BJ (cell line): Measurements from ENCODE around the gene GUCA1C. TPM values are rescaled to one million over a fixed set of nuclear protein-coding genes. Genes with fewer than 3 reads are reported as not detected.

Source experiments
- CTCF ChIA-PET: fragments of 350-600 bp; formaldehyde crosslinking; extraction: SDS; loops from one replicate; lab custom pipeline; 2021; ENCODE audit warnings: antibody characterized with exemption, inconsistent platforms; lab: Yijun Ruan, JAX
- POLR2A ChIA-PET: fragments of 300-600 bp; sonication (Branson Sonifier 250); formaldehyde crosslinking; extraction: SDS; loops from one replicate; lab custom pipeline; 2021; ENCODE audit warnings: antibody characterized with exemption; lab: Charles Lee
- DNase-seq: peaks from one replicate; pipeline ENCODE4 v3.0.0-alpha.2; 2011; ENCODE audit warnings: low read depth
- H3K27me3 ChIP-seq: 2 replicates; pipeline ENCODE4 v1.6.0; 2011; ENCODE audit warnings: low read length; ENCODE audit not compliant: control insufficient read depth, insufficient read depth
- H3K36me3 ChIP-seq: 2 replicates; pipeline ENCODE4 v1.5.1; 2011; ENCODE audit warnings: low read length; ENCODE audit not compliant: control insufficient read depth, insufficient read depth
- H3K4me3 ChIP-seq: 2 replicates; pipeline ENCODE4 v1.5.1; 2011; ENCODE audit warnings: low read depth, mild to moderate bottlenecking, control low read depth, low read length
- polyA minus RNA-seq: library from RNA; depleted of rRNA, polyadenylated mRNA; stranded (reverse); fragments of >200 nt; gene quantifications from 2 replicates; pipeline ENCODE4 v1.2.3, GENCODE V29; 2011; rRNA and poly(A)+ RNA removed
- polyA plus RNA-seq: library from polyadenylated mRNA; depleted of rRNA; stranded (reverse); fragments of >200 nt; gene quantifications from 2 replicates; pipeline ENCODE4 v1.2.3, GENCODE V29; 2011; rRNA removed
- TF ChIP-seq, protein P1 (sequence below): IDR thresholded peaks from 2 replicates; pipeline ENCODE4 v1.5.1; 2011; ENCODE audit warnings: low read depth, mild to moderate bottlenecking, control low read depth, inconsistent platforms, low read length, moderate library complexity; ENCODE audit not compliant: insufficient read depth

GUCA1C gene, protein sequence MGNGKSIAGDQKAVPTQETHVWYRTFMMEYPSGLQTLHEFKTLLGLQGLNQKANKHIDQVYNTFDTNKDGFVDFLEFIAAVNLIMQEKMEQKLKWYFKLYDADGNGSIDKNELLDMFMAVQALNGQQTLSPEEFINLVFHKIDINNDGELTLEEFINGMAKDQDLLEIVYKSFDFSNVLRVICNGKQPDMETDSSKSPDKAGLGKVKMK
- polyA plus RNA-seq (not detected in 2 replicates), polyA minus RNA-seq (not detected in 2 replicates)

- Histone ChIP-seq H3K36me3 (no peaks in the 10 kb centered on the region), H3K27me3 (no peaks in the 10 kb centered on the region), H3K4me3 (no peak within 1 kb of the TSS)
- POLR2A ChIA-PET, result no interaction called here
- CTCF ChIA-PET, result no interaction called here
- DNase-seq, result no peak
- TF ChIP-seq, protein P1, sequence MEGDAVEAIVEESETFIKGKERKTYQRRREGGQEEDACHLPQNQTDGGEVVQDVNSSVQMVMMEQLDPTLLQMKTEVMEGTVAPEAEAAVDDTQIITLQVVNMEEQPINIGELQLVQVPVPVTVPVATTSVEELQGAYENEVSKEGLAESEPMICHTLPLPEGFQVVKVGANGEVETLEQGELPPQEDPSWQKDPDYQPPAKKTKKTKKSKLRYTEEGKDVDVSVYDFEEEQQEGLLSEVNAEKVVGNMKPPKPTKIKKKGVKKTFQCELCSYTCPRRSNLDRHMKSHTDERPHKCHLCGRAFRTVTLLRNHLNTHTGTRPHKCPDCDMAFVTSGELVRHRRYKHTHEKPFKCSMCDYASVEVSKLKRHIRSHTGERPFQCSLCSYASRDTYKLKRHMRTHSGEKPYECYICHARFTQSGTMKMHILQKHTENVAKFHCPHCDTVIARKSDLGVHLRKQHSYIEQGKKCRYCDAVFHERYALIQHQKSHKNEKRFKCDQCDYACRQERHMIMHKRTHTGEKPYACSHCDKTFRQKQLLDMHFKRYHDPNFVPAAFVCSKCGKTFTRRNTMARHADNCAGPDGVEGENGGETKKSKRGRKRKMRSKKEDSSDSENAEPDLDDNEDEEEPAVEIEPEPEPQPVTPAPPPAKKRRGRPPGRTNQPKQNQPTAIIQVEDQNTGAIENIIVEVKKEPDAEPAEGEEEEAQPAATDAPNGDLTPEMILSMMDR, result no peak
Observed at GRCh38 chr3:108953700-108954099, at the start of gene GUCA1C. TSS of gene GUCA1C (minus strand) at chr3:108953879. CDS start at chr3:108953762, 117 bp downstream.

DNA sequence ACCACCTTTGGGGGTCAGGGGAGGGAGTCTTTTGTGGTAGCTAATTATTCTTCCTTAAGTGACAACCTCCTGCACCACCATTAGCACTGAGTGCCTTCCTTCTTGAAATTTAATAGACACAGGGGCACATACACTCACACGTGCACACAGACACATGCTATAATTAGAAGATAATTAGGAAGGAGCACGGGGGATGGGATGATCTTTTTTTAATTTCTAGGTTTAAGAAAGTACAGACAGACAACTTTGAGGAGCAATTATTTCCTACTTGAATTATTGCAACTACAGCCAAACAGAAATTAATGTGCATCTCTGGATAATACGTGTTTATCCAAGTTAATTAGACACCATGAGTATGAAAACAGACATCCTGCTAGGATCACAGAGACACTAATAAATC, 44.8 kb upstream of the GUCA1C start:
- TF ChIP-seq, protein P1, result no peak
- ChIA-PET POLR2A (no interaction called here), CTCF (no interaction called here)
- DNase-seq, result no peak
- no peaks in the 10 kb centered on the region for H3K36me3 ChIP-seq
- no peak overlapping the region for H3K4me3 ChIP-seq
- H3K27me3 ChIP-seq, result no peaks in the 10 kb centered on the region

DNA sequence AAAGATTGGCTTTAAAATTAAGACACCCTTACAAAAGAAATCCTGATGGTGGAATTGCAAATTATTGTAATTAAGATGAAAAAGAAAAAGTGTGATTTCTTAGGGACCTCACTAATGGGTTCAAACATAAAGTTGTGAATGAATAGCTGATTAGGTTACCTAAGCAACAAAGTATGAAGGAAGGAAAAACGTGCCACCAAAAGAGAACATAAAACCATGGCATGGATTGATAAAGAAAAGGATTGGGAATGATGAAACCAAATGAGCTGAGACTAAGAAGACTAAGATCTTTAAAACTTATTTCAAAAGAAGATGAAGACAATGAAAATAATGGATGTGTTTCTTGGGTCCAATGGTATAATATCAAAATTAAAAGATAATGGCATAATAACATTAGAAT, 32.2 kb upstream of the GUCA1C start:
- Histone ChIP-seq H3K27me3 (no peaks in the 10 kb centered on the region), H3K36me3 (no peaks in the 10 kb centered on the region), H3K4me3 (no peak overlapping the region)
- POLR2A ChIA-PET, result no interaction called here
- TF ChIP-seq, protein P1, result no peak
- CTCF ChIA-PET, result interaction anchor here (0.9 kb wide), 1 partner anchor 8 kb away, joined by 3 read pairs; no protein-coding TSS in a partner anchor
- no peak for DNase-seq

DNA sequence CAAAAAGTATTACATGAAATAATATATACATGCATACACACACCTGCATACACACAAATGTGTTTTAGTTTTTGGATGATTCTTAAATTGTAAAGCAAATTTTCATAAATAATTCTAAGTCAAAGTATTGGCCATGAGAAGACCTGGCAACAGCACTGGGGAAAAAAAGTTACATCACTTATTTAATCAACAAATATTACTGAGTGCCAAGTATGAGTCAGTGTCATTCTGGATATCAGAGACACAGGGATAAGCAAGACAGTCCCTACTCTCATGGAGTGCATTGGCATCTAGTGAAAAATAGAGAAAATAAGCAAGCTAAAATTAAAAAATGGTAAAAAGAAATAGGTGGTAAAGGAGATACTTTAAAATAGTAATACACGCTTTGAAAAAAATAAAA, 29.4 kb upstream of the GUCA1C start:
- Histone ChIP-seq H3K36me3 (no peaks in the 10 kb centered on the region), H3K27me3 (no peaks in the 10 kb centered on the region), H3K4me3 (no peak overlapping the region)
- TF ChIP-seq, protein P1, result no peak
- DNase-seq, result no peak
- ChIA-PET CTCF (no interaction called here), POLR2A (no interaction called here)

DNA sequence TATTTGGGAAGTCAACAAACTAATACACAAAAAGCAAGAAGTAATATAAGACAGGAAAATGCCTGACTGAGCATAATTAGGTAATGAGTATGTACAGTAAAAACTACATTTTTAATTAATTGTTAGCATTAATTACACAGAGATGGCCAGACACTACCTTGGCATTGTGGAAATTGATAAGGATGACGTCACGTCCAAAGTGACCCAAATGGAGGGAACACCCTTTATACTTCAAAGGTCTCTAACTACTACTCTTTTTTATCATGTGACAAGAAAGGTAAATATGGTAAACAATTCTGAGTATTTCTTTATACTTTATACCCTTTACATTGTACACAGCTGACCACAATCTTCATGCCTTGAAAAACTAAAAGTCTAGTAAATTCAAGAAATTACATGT, 22.4 kb upstream of the GUCA1C start:
- CTCF ChIA-PET, result no interaction called here
- no peak for DNase-seq
- POLR2A ChIA-PET, result no interaction called here
- no peak overlapping the region for H3K4me3 ChIP-seq
- TF ChIP-seq, protein P1, result no peak
- H3K27me3 ChIP-seq, result no peaks in the 10 kb centered on the region
- H3K36me3 ChIP-seq, result no peaks in the 10 kb centered on the region
